CD4-positive, alpha-beta T cell (primary cell): Measurements from ENCODE around the gene LNPK. TPM values are rescaled to one million over a fixed set of nuclear protein-coding genes. Genes with fewer than 3 reads are reported as not detected.
A peak's percentile ranks its signal among the peaks of the same experiment; 100 is the strongest.

Source experiments
- ATAC-seq: fragments of 200-7000 bp; cut with Tn5 transposase; one replicate; pipeline ENCODE4 v1.10.0; 2022; ENCODE audit warnings: mild to moderate bottlenecking; ENCODE audit not compliant: poor library complexity
- CTCF ChIA-PET: fragments of 350-600 bp; sonication (Branson Sonifier 250); formaldehyde crosslinking; loops from one replicate; lab custom pipeline; 2021; ENCODE audit warnings: antibody characterized with exemption, inconsistent platforms; lab: Charles Lee
- POLR2A ChIA-PET: fragments of 350-600 bp; sonication (Branson Sonifier 250); formaldehyde crosslinking; loops from one replicate; lab custom pipeline; 2021; ENCODE audit warnings: antibody characterized with exemption, inconsistent platforms; lab: Charles Lee
- DNase-seq, 14 experiments: peaks; one replicate each; pipeline ENCODE4 v3.0.0-alpha.2; 2013 to 2020; ENCODE audit warnings: mixed read lengths in 2 of 14
- H3K27ac ChIP-seq, 2 donors: one replicate each; pipeline versions ENCODE4 v1.5.1 to v1.7.0; 2013; ENCODE audit warnings: low read length in 2 of 2, low read depth in 1 of 2, mild to moderate bottlenecking in 1 of 2
- H3K27me3 ChIP-seq, 2 experiments: 1 replicate in 1 of 2; 2 replicates in 1 of 2; pipeline versions ENCODE4 v1.6.1 to v1.7.0; 2013; ENCODE audit warnings: low read length in 2 of 2, control low read depth in 1 of 2, mild to moderate bottlenecking in 1 of 2, moderate library complexity in 1 of 2; ENCODE audit not compliant: insufficient read depth in 2 of 2, control insufficient read depth in 1 of 2
- H3K36me3 ChIP-seq: one replicate; pipeline ENCODE4 v1.6.1; 2013; ENCODE audit warnings: low read length, control low read depth; ENCODE audit not compliant: insufficient read depth
- H3K4me1 ChIP-seq: one replicate; pipeline ENCODE4 v1.6.1; 2013; ENCODE audit warnings: low read length, control low read depth; ENCODE audit not compliant: insufficient read depth
- H3K4me3 ChIP-seq: one replicate; pipeline ENCODE4 v1.5.1; 2013; ENCODE audit warnings: mild to moderate bottlenecking, low read length, moderate library complexity
- H3K9me3 ChIP-seq, 2 experiments: 1 replicate in 1 of 2; 2 replicates in 1 of 2; pipeline versions ENCODE4 v1.6.1 to v1.7.0; 2013; ENCODE audit warnings: low read length in 2 of 2, mild to moderate bottlenecking in 2 of 2, control low read depth in 1 of 2, moderate library complexity in 1 of 2; ENCODE audit not compliant: control insufficient read depth in 1 of 2, insufficient read depth in 1 of 2
- H3K27ac Mint-ChIP-seq: one replicate; pipeline ENCODE4 v1.8.0; 2020; ENCODE audit warnings: mixed read lengths
- H3K27me3 Mint-ChIP-seq: one replicate; pipeline ENCODE4 v1.8.0; 2021; ENCODE audit warnings: mixed read lengths
- H3K36me3 Mint-ChIP-seq: one replicate; pipeline ENCODE4 v1.8.0; 2021; ENCODE audit warnings: low read depth, mixed read lengths
- H3K4me1 Mint-ChIP-seq: one replicate; pipeline ENCODE4 v1.8.0; 2021; ENCODE audit warnings: low read depth, mixed read lengths
- H3K4me3 Mint-ChIP-seq: one replicate; pipeline ENCODE4 v1.8.0; 2020; ENCODE audit warnings: mild to moderate bottlenecking, mixed read lengths
- H3K9me3 Mint-ChIP-seq: one replicate; pipeline ENCODE4 v1.8.0; 2020; ENCODE audit warnings: mixed read lengths
- CTCF ChIP-seq: fragments of 200-600 bp; IDR thresholded peaks from one replicate; pipeline ENCODE4 v1.8.0; 2022; ENCODE audit warnings: antibody characterized with exemption, mild to moderate bottlenecking
- intact Hi-C, 2 experiments: fragments of 100-400 bp; cut with DNase I in 1 of 2; cut with micrococcal nuclease in 1 of 2; formaldehyde crosslinking; loops; one replicate each; pipeline versions ENCODE4 v1.15.1 to v1.9.0; 2023 to 2025; cut with DNase I, micrococcal nuclease
- total RNA-seq, 174 experiments: library from RNA in 2 of 174; stranded (reverse) in 2 of 174; gene quantifications; one replicate each; pipeline ENCODE4 v1.2.3 and lab custom pipeline; 2021 to 2026

Gene LNPK
- total RNA-seq, 2 experiments from 2014 or later, result 12.7 to 15.8 TPM

GRCh38 chr2:175957845-175958244, 44.2 kb downstream of the LNPK start:
- Histone ChIP-seq H3K27ac (no peak overlapping the region), H3K9me3 (no peaks in the 10 kb centered on the region), H3K4me3 (no peak overlapping the region), H3K36me3 (peaks cover 18% of the 10 kb centered on the region), H3K27me3 (no peaks in the 10 kb centered on the region), H3K4me1 (no peaks in the 10 kb centered on the region)
- POLR2A ChIA-PET, result no interaction called here
- no peak overlapping the region for H3K27ac Mint-ChIP-seq
- no peaks in the 10 kb centered on the region for H3K9me3 Mint-ChIP-seq
- H3K27me3 Mint-ChIP-seq, result no peaks in the 10 kb centered on the region
- no peaks in the 10 kb centered on the region for H3K4me1 Mint-ChIP-seq
- TF ChIP-seq CTCF, result no peak
- no peak overlapping the region for H3K4me3 Mint-ChIP-seq
- CTCF ChIA-PET, result no interaction called here
- intact Hi-C loops, result no loop called here
- DNase-seq (peak in 1 of 14 experiments; percentile 3), ATAC-seq (no peak)
- H3K36me3 Mint-ChIP-seq, result peaks cover 96% of the 10 kb centered on the region

DNA sequence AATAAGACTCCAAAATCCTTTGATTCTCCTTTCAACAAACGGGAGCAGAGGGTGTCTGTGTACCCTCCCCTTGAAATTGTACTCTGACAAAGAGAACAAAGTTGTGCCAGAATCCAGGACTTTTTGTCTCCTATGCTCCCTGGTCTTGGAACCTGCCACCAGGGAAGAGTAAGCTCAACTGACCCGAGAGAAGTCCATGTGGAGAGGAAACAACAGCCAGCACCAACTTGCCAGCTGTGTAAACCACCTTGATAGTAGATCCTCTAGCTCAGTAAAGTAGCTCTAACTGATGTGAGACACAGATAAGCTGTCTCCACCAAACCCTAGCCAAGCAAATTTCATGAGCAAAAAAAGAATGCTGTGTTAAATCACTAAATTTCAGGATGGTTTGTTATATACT, 46.9 kb downstream of the LNPK start:
- Mint-ChIP-seq H3K36me3 (peaks cover 77% of the 10 kb centered on the region), H3K9me3 (no peaks in the 10 kb centered on the region), H3K4me1 (no peaks in the 10 kb centered on the region), H3K4me3 (no peak overlapping the region), H3K27ac (no peak overlapping the region), H3K27me3 (no peaks in the 10 kb centered on the region)
- ATAC-seq (no peak), DNase-seq (no peak)
- H3K9me3 ChIP-seq, result no peaks in the 10 kb centered on the region
- H3K4me3 ChIP-seq, result no peak overlapping the region
- H3K4me1 ChIP-seq, result no peaks in the 10 kb centered on the region
- peaks cover 18% of the 10 kb centered on the region for H3K36me3 ChIP-seq
- ChIA-PET POLR2A (interaction anchor here (1.1 kb wide), 1 partner anchor 46 kb away, joined by 3 read pairs; no protein-coding TSS in a partner anchor), CTCF (no interaction called here)
- no peak overlapping the region for H3K27ac ChIP-seq
- intact Hi-C loops, result no loop called here
- no peaks in the 10 kb centered on the region for H3K27me3 ChIP-seq
- no peak for TF ChIP-seq CTCF

GRCh38 chr2:175950512-175950911, 51.6 kb downstream of the LNPK start:
- Mint-ChIP-seq H3K4me1 (no peaks in the 10 kb centered on the region), H3K27me3 (no peaks in the 10 kb centered on the region), H3K4me3 (no peak overlapping the region), H3K27ac (no peak overlapping the region), H3K9me3 (no peaks in the 10 kb centered on the region), H3K36me3 (peaks cover 50% of the 10 kb centered on the region)
- intact Hi-C loops, result no loop called here
- H3K27me3 ChIP-seq, result no peaks in the 10 kb centered on the region
- H3K4me3 ChIP-seq, result no peak overlapping the region
- H3K36me3 ChIP-seq, result peaks cover 4% of the 10 kb centered on the region
- CTCF ChIA-PET, result interaction anchor here (1.3 kb wide), 1 partner anchor 23 kb away, joined by 3 read pairs; no protein-coding TSS in a partner anchor
- no peak overlapping the region for H3K27ac ChIP-seq
- no peaks in the 10 kb centered on the region for H3K9me3 ChIP-seq
- TF ChIP-seq CTCF, result no peak
- POLR2A ChIA-PET, result no interaction called here
- no peaks in the 10 kb centered on the region for H3K4me1 ChIP-seq
- no peak for DNase-seq
- no peak for ATAC-seq
